Nephron (organoid): Measurements from ENCODE around the gene CCDC33.

Experiments used
- H3K27ac Mint-ChIP-seq, 3 experiments: 2 replicates each; pipeline ENCODE4 v1.8.0; 2020; ENCODE audit warnings: mixed read lengths in 3 of 3, mild to moderate bottlenecking in 2 of 3, moderate library complexity in 1 of 3
- H3K27me3 Mint-ChIP-seq: 2 replicates; pipeline ENCODE4 v1.8.0; 2021; ENCODE audit warnings: low read depth, mild to moderate bottlenecking, moderate library complexity, mixed read lengths
- H3K36me3 Mint-ChIP-seq: 2 replicates; pipeline ENCODE4 v1.8.0; 2020; ENCODE audit warnings: low read depth, mixed read lengths
- H3K4me1 Mint-ChIP-seq: 2 replicates; pipeline ENCODE4 v1.8.0; 2020; ENCODE audit warnings: mixed read lengths
- H3K4me3 Mint-ChIP-seq, 3 experiments: 2 replicates each; pipeline ENCODE4 v1.8.0; 2020; ENCODE audit warnings: mild to moderate bottlenecking in 3 of 3, mixed read lengths in 3 of 3, moderate library complexity in 2 of 3
- H3K9me3 Mint-ChIP-seq: 2 replicates; pipeline ENCODE4 v1.8.0; 2020; ENCODE audit warnings: mixed read lengths
- TF ChIP-seq, protein P1 (sequence below), 3 experiments: fragments of 200-600 bp; sonication (generic); IDR thresholded peaks; one replicate each; pipeline ENCODE4 v1.5.0; 2021; ENCODE audit warnings: antibody characterized with exemption in 3 of 3; ENCODE audit not compliant: unreplicated experiment in 3 of 3

The CCDC33 gene

GRCh38 chr15:74277242-74277810 is 41.2 kb downstream of the CCDC33 start:
- H3K36me3 Mint-ChIP-seq = no peaks in the 10 kb centered on the region
- no peak overlapping the region for H3K4me3 Mint-ChIP-seq
- peaks cover 27% of the 10 kb centered on the region for H3K4me1 Mint-ChIP-seq
- TF ChIP-seq, protein P1, sequence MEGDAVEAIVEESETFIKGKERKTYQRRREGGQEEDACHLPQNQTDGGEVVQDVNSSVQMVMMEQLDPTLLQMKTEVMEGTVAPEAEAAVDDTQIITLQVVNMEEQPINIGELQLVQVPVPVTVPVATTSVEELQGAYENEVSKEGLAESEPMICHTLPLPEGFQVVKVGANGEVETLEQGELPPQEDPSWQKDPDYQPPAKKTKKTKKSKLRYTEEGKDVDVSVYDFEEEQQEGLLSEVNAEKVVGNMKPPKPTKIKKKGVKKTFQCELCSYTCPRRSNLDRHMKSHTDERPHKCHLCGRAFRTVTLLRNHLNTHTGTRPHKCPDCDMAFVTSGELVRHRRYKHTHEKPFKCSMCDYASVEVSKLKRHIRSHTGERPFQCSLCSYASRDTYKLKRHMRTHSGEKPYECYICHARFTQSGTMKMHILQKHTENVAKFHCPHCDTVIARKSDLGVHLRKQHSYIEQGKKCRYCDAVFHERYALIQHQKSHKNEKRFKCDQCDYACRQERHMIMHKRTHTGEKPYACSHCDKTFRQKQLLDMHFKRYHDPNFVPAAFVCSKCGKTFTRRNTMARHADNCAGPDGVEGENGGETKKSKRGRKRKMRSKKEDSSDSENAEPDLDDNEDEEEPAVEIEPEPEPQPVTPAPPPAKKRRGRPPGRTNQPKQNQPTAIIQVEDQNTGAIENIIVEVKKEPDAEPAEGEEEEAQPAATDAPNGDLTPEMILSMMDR (IDR thresholded peaks at IDR 0.05; ENCODE audit: unreplicated experiment in 3 of 3) = no peak
- no peak overlapping the region for H3K27ac Mint-ChIP-seq
- H3K9me3 Mint-ChIP-seq = peaks cover 2% of the 10 kb centered on the region
- H3K27me3 Mint-ChIP-seq = peaks cover 11% of the 10 kb centered on the region

DNA sequence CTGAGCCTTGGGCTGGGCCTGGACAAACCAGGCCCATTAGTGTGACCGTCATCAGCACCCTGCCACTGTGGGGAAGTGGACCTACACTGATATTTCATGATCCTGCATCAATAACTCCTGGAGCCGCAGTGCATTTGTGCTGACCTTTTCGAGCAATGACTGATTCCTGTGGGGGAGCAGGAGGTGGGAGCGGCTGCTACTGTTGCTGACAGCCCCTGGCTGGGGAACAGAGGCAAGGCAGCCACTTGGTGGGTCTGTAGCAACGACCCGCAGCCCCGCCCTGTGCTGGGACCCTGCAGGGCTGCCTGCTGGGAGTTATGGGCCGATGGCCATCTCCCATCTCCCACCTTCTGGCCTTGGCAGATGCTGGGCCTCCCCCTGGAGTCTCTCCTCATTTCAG is 42.1 kb downstream of the CCDC33 start:
- H3K27ac Mint-ChIP-seq = no peak overlapping the region
- H3K9me3 Mint-ChIP-seq = peaks cover 2% of the 10 kb centered on the region
- peaks cover 11% of the 10 kb centered on the region for H3K27me3 Mint-ChIP-seq
- H3K36me3 Mint-ChIP-seq = no peaks in the 10 kb centered on the region
- H3K4me1 Mint-ChIP-seq = peaks cover 33% of the 10 kb centered on the region
- no peak overlapping the region for H3K4me3 Mint-ChIP-seq
- TF ChIP-seq, protein P1 (IDR thresholded peaks at IDR 0.05; ENCODE audit: unreplicated experiment in 3 of 3) = no peak

DNA sequence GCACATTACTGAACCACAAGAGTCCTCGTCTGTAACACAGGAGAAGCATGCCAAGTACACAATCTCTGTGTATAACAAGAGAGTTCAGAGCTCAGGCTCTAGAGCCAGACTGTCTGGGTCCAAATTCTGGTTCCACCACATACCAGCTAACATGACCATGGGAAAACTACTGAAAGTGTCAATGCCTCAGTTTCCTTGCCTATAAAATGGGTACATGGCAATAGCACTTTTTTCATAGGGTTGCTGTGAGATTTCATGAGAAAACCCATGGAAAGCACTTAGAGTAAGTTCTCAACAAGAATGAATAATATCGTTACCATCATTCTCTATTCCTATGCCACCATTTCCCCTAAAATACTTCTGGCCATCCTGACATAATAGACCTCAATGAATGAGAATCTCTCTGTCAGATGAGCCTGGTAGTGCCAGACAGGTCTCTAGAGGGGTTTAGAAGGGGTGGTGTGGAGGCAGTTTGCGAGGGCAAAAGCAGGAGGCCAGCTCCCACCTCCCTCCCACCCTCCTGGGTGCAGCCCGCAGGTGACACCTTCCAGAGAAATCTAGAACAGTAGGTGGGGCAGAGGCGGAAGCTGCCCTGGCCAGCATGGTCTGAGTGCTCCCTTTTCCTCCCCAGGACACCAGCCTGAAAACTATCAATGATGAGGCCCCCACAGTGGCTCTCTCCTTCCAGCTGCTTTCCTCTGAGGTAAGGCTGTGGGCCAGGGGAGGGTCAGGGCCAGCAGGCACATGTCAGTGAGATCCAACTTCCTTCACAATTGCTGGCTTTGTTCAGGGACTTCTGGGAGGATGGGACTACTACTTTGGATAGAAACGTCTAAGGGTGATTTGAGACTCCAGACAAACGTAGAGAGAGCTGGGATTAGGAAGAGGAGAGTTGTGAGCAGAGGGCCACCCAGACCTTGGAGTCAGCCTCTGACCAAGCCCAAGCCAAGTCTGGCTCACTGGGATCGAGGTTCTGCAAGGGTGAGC is 45.3 kb downstream of the CCDC33 start:
- TF ChIP-seq, protein P1 (IDR thresholded peaks at IDR 0.05; ENCODE audit: unreplicated experiment in 3 of 3) = no peak
- H3K27me3 Mint-ChIP-seq = peaks cover 11% of the 10 kb centered on the region
- H3K4me3 Mint-ChIP-seq = no peak overlapping the region
- H3K9me3 Mint-ChIP-seq = peaks cover 2% of the 10 kb centered on the region
- no peaks in the 10 kb centered on the region for H3K36me3 Mint-ChIP-seq
- no peak overlapping the region for H3K27ac Mint-ChIP-seq
- H3K4me1 Mint-ChIP-seq = peaks cover 41% of the 10 kb centered on the region

DNA sequence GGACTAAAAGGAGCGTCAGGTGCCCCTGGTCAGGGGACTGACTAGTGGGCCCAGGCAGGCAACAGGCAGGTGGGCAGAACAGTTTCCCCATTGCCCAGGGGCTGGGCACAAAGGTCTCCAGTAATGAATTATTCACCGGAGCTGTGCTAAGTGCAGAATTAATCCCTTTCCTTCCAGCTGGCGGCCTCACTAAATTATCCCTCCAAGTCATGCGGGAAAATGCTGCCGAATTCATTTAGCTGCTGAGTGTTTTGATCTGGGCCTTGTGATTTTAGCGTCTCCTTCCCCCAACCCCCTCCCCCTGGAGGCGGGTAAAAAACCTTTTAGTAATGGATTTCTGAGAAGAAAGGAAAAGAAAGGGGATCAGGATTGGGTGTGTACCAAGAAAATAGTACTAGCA is 47.2 kb downstream of the CCDC33 start:
- TF ChIP-seq, protein P1 (IDR thresholded peaks at IDR 0.05; ENCODE audit: unreplicated experiment in 3 of 3) = no peak

DNA sequence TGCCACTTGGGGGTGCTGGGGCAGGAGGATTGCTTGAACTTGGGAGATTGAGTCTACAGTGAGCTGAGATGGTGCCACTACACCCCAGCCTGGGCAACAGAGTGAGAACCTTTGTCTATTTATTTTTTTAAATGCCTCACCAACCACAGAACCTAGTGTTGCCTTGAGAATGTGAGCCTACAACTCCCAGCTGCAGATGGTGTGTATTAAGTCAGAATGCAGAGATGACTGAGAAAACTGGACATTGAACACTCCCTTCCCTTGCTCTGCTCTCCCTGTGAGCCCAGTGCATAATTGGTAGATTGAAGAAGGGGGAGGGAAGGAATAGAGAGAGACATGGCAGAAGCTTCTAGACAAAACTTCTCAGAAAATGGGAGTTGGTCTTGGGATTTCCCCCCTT is 53.5 kb downstream of the CCDC33 start:
- TF ChIP-seq, protein P1 (IDR thresholded peaks at IDR 0.05; ENCODE audit: unreplicated experiment in 3 of 3) = no peak
- H3K27ac Mint-ChIP-seq = no peak overlapping the region
- H3K4me3 Mint-ChIP-seq = no peak overlapping the region
- peaks cover 29% of the 10 kb centered on the region for H3K27me3 Mint-ChIP-seq
- H3K4me1 Mint-ChIP-seq = no peaks in the 10 kb centered on the region
- no peaks in the 10 kb centered on the region for H3K9me3 Mint-ChIP-seq
- H3K36me3 Mint-ChIP-seq = no peaks in the 10 kb centered on the region

More for the DNA sequence above, 47.2 kb downstream of the CCDC33 start:
- Mint-ChIP-seq H3K27ac (peak overlapping the region in 2 of 3 experiments; percentile 29 to 38), H3K27me3 (peaks cover 19% of the 10 kb centered on the region), H3K4me1 (peaks cover 39% of the 10 kb centered on the region), H3K36me3 (no peaks in the 10 kb centered on the region), H3K4me3 (no peak overlapping the region), H3K9me3 (peaks cover 2% of the 10 kb centered on the region)
